ENCODE results near the gene APLP2. TPM values are rescaled to one million over a fixed set of nuclear protein-coding genes. Genes with fewer than 3 reads are reported as not detected.

Gene APLP2
- total RNA-seq, 2 donors from 2014 or later: 821 to 864 TPM

- Histone ChIP-seq H3K4me3 (ENCODE audit: low read length) (no peak overlapping the region), H3K36me3 (ENCODE audit: control insufficient read depth, insufficient read depth, low read length) (peaks cover 59% of the 10 kb centered on the region), H3K9ac (ENCODE audit: extremely low read depth, low read length, poor library complexity, severe bottlenecking) (no peak overlapping the region), H3K9me3 (ENCODE audit: control insufficient read depth, low read length) (peaks cover 5% of the 10 kb centered on the region), H3K4me1 (ENCODE audit: control insufficient read depth, insufficient read depth, low read length) (no peaks in the 10 kb centered on the region), H3K27ac (ENCODE audit: low read depth, low read length) (no peak overlapping the region), H3K27me3 (ENCODE audit: control insufficient read depth, insufficient read depth, low read length, poor library complexity, severe bottlenecking) (no peaks in the 10 kb centered on the region)
- Mint-ChIP-seq H3K27me3 (ENCODE audit: insufficient read depth) (no peaks in the 10 kb centered on the region), H3K36me3 (ENCODE audit: low read depth) (peaks cover 20% of the 10 kb centered on the region), H3K4me3 (no peak overlapping the region), H3K27ac (no peak overlapping the region), H3K9me3 (no peaks in the 10 kb centered on the region), H3K4me1 (peaks cover 19% of the 10 kb centered on the region)
- TF ChIP-seq, protein P1, sequence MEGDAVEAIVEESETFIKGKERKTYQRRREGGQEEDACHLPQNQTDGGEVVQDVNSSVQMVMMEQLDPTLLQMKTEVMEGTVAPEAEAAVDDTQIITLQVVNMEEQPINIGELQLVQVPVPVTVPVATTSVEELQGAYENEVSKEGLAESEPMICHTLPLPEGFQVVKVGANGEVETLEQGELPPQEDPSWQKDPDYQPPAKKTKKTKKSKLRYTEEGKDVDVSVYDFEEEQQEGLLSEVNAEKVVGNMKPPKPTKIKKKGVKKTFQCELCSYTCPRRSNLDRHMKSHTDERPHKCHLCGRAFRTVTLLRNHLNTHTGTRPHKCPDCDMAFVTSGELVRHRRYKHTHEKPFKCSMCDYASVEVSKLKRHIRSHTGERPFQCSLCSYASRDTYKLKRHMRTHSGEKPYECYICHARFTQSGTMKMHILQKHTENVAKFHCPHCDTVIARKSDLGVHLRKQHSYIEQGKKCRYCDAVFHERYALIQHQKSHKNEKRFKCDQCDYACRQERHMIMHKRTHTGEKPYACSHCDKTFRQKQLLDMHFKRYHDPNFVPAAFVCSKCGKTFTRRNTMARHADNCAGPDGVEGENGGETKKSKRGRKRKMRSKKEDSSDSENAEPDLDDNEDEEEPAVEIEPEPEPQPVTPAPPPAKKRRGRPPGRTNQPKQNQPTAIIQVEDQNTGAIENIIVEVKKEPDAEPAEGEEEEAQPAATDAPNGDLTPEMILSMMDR (conservative IDR thresholded peaks at IDR 0.05): no peak
- 100% methylated on average over 1 to 2 of the region's 2 CpGs for WGBS, 2 experiments (ENCODE audit: insufficient coverage in 1 of 2, insufficient read length in 1 of 2)
- no peak for DNase-seq
These were observed 29.7 kb downstream of the APLP2 start for GRCh38 chr11:130099356-130099755.

DNA sequence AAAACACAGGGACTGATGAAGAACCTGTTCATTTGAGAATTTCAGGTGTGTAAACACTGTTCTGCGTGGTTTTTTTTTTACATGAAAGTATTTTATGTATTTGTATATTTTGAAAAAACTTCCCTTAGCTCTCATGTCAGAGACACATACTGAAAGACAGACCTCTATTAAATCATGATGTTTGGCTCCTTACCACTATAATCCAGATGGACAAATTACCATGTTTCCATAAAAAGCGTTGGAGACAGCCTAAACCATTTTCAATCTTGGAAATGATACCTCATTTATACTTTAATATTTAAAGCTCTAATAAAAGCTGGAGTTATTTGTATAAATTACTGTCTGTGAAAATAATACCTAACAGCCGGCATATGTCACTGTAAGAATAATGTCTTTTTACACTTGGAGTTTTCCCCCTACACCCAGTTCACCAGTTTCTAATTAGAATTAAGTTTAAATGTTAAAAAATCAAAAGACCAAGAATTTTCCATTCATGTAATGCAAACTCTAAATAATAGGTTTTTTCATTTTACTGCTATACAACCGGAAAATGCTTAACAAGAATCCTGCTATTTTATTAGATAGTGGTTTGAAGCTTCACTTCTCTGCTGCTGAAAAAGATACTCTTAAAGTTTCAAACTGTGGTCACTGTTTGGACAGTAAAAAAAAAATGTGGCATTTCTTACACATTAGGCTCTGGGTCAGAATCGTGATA, 30.8 kb downstream of the APLP2 start:
- no peak overlapping the region for H3K4me3 ChIP-seq (ENCODE audit: low read length)
- H3K27me3 Mint-ChIP-seq (ENCODE audit: insufficient read depth): no peaks in the 10 kb centered on the region
- peaks cover 19% of the 10 kb centered on the region for H3K4me1 Mint-ChIP-seq
- H3K36me3 ChIP-seq (ENCODE audit: control insufficient read depth, insufficient read depth, low read length): peaks cover 57% of the 10 kb centered on the region
- no peak overlapping the region for H3K27ac Mint-ChIP-seq
- H3K9ac ChIP-seq (ENCODE audit: extremely low read depth, low read length, poor library complexity, severe bottlenecking): no peak overlapping the region
- WGBS, 2 experiments (ENCODE audit: insufficient coverage in 1 of 2, insufficient read length in 1 of 2): 91 to 100% methylated on average over 1 to 4 of the region's 5 CpGs
- no peaks in the 10 kb centered on the region for H3K9me3 ChIP-seq (ENCODE audit: control insufficient read depth, low read length)
- peaks cover 13% of the 10 kb centered on the region for H3K36me3 Mint-ChIP-seq (ENCODE audit: low read depth)
- no peak for DNase-seq
- no peaks in the 10 kb centered on the region for H3K4me1 ChIP-seq (ENCODE audit: control insufficient read depth, insufficient read depth, low read length)
- H3K27ac ChIP-seq (ENCODE audit: low read depth, low read length): no peak overlapping the region
- H3K4me3 Mint-ChIP-seq: no peak overlapping the region
- TF ChIP-seq, protein P1 (conservative IDR thresholded peaks at IDR 0.05): no peak
- H3K27me3 ChIP-seq (ENCODE audit: control insufficient read depth, insufficient read depth, low read length, poor library complexity, severe bottlenecking): no peaks in the 10 kb centered on the region
- H3K9me3 Mint-ChIP-seq: no peaks in the 10 kb centered on the region

DNA sequence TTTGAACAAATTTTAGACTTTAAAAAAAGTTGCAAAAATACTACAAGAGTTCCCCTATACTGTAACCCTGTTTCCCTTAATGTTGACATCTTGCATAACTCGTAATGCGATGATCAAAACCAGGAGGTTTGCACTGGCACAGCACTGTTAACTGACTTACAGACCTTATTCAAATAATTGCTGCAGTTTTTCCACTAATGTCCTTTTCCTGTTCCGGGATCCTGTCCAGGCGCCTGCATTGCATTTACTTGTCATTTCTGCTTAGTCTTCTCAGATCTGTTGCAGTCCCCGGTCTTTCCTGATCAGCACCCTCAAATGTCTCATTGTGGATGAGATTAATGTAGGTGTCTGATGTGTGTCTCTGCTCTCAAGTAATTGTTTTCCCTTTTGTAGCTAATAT, 32.0 kb downstream of the APLP2 start:
- H3K9me3 Mint-ChIP-seq: no peaks in the 10 kb centered on the region
- Histone ChIP-seq H3K4me3 (ENCODE audit: low read length) (no peak overlapping the region), H3K9me3 (ENCODE audit: control insufficient read depth, low read length) (no peaks in the 10 kb centered on the region), H3K27me3 (ENCODE audit: control insufficient read depth, insufficient read depth, low read length, poor library complexity, severe bottlenecking) (no peaks in the 10 kb centered on the region), H3K4me1 (ENCODE audit: control insufficient read depth, insufficient read depth, low read length) (no peaks in the 10 kb centered on the region), H3K36me3 (ENCODE audit: control insufficient read depth, insufficient read depth, low read length) (peaks cover 52% of the 10 kb centered on the region), H3K27ac (ENCODE audit: low read depth, low read length) (no peak overlapping the region), H3K9ac (ENCODE audit: extremely low read depth, low read length, poor library complexity, severe bottlenecking) (no peak overlapping the region)
- H3K4me3 Mint-ChIP-seq: no peak overlapping the region
- DNase-seq: no peak
- no peak overlapping the region for H3K27ac Mint-ChIP-seq
- peaks cover 19% of the 10 kb centered on the region for H3K4me1 Mint-ChIP-seq
- TF ChIP-seq, protein P1 (conservative IDR thresholded peaks at IDR 0.05): no peak
- WGBS, 2 experiments (ENCODE audit: insufficient coverage in 1 of 2, insufficient read length in 1 of 2): 94 to 100% methylated on average over 2 to 5 of the region's 5 CpGs
- H3K27me3 Mint-ChIP-seq (ENCODE audit: insufficient read depth): no peaks in the 10 kb centered on the region
- peaks cover 20% of the 10 kb centered on the region for H3K36me3 Mint-ChIP-seq (ENCODE audit: low read depth)
